Panc1 (cell line): ENCODE data around the gene TP73. TPM values are rescaled to one million over a fixed set of nuclear protein-coding genes. Genes with fewer than 3 reads are reported as not detected.

Experiments used
- ATAC-seq: fragments of 200-7000 bp; cut with Tn5 transposase; 2 replicates; pipeline ENCODE4 v1.9.1; 2020; ENCODE audit warnings: mild to moderate bottlenecking, moderate library complexity
- BruUV-seq: library from RNA; stranded (reverse); fragments of 400-500 nt; replicated peaks from 2 replicates; lab custom pipeline; 2021; lab: Mats Ljungman, UMichigan
- CTCF ChIA-PET: fragments of 300-600 bp; sonication (Branson Sonifier 250); formaldehyde crosslinking; loops from one replicate; lab custom pipeline; 2022; ENCODE audit warnings: antibody characterized with exemption; lab: Charles Lee
- POLR2A ChIA-PET: fragments of 300-600 bp; sonication (Branson Sonifier 250); formaldehyde crosslinking; loops from one replicate; lab custom pipeline; 2022; ENCODE audit warnings: antibody characterized with exemption; lab: Charles Lee
- DNase-seq: peaks from one replicate; pipeline ENCODE4 v3.0.0-alpha.2; 2010; ENCODE audit warnings: low read depth, low spot score
- H3K27ac ChIP-seq: 2 replicates; pipeline ENCODE4 v1.5.1; 2011; ENCODE audit warnings: mild to moderate bottlenecking, low read length, inconsistent platforms
- H3K27me3 ChIP-seq: fragments of 200-500 bp; sonication (Bioruptor generic); 2 replicates; pipeline ENCODE4 v1.6.0; 2014; ENCODE audit warnings: low read length, inconsistent platforms; ENCODE audit not compliant: control insufficient read depth, insufficient read depth
- H3K36me3 ChIP-seq: fragments of 200-500 bp; sonication (Bioruptor generic); 2 replicates; pipeline ENCODE4 v1.5.1; 2014; ENCODE audit warnings: inconsistent platforms, mild to moderate bottlenecking, low read length, moderate library complexity; ENCODE audit not compliant: control insufficient read depth, insufficient read depth
- H3K4me1 ChIP-seq: 2 replicates; pipeline ENCODE4 v1.5.1; 2011; ENCODE audit warnings: inconsistent platforms, mild to moderate bottlenecking, low read length, moderate library complexity; ENCODE audit not compliant: control insufficient read depth, insufficient read depth
- H3K4me3 ChIP-seq, 2 experiments: 2 replicates each; pipeline ENCODE4 v1.5.1; 2011 to 2012; ENCODE audit warnings: low read depth in 2 of 2, low read length in 2 of 2, mild to moderate bottlenecking in 2 of 2, inconsistent platforms in 1 of 2, moderate library complexity in 1 of 2
- H3K9me3 ChIP-seq: fragments of 200-500 bp; sonication (Bioruptor generic); 2 replicates; pipeline ENCODE4 v1.5.1; 2014; ENCODE audit warnings: low read depth, mild to moderate bottlenecking, inconsistent platforms, low read length, moderate library complexity; ENCODE audit not compliant: control insufficient read depth, insufficient read depth
- CTCF ChIP-seq: fragments of 450-650 bp; IDR thresholded peaks from 2 replicates; pipeline ENCODE4 v1.5.1; 2017; ENCODE audit warnings: mild to moderate bottlenecking
- POLR2AphosphoS5 ChIP-seq: IDR thresholded peaks from 2 replicates; pipeline ENCODE4 v1.6.1; 2012; ENCODE audit warnings: mild to moderate bottlenecking, low read depth, low read length, moderate library complexity
- SIN3A ChIP-seq: IDR thresholded peaks from 2 replicates; pipeline ENCODE4 v1.6.1; 2012; ENCODE audit warnings: low read depth, mild to moderate bottlenecking, low read length, moderate library complexity, borderline replicate concordance; ENCODE audit not compliant: insufficient read depth
- TCF7L2 ChIP-seq: IDR thresholded peaks from 2 replicates; pipeline ENCODE4 v1.6.1; 2011; ENCODE audit warnings: mild to moderate bottlenecking, low read depth, low read length, inconsistent platforms
- in situ Hi-C: cut with HindIII; loops from 2 replicates; pipeline ENCODE4 v1.10.0; 2016; ENCODE audit warnings: low sequenced_read_pairs, low pct_unique_long_range_greater_than_20kb
- intact Hi-C: fragments of 100-400 bp; cut with micrococcal nuclease; formaldehyde crosslinking; loops from one replicate; pipeline ENCODE4 v1.10.0; 2022; ENCODE audit not compliant: unreplicated experiment
- total RNA-seq: library from RNA; stranded (reverse); gene quantifications from one replicate; pipeline ENCODE4 v1.2.1, GENCODE V29; 2021; ENCODE audit not compliant: unreplicated experiment
- TF ChIP-seq, protein P1 (sequence below), 2 experiments: IDR thresholded peaks; 2 replicates each; pipeline ENCODE4 v1.6.1; 2011 to 2012; ENCODE audit warnings: low read depth in 2 of 2, control low read depth in 1 of 2, low read length in 1 of 2, mild to moderate bottlenecking in 1 of 2, moderate library complexity in 1 of 2; ENCODE audit not compliant: insufficient read depth in 1 of 2

TP73 gene
- total RNA-seq, 1 experiment from 2014 or later: 4.7 TPM

DNA sequence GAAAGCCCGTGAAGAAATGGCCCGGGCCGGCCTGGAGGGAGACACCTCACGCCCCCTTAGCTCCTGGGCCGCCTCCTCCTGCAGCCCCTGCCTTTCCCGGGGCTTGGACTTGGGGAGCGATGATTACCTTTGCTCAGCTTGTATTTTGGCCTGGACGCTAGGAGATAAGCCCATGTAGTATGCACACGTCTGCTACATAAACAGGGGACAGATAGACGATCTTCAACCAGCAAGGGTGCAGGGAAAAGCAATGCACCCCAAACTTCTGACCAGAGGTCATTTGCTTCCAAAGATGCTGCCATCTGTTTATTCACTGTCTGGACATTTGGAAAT, 936 bp downstream of the TP73 start:
- Histone ChIP-seq H3K4me3 (peak overlapping the region; percentile 48 to 49), H3K9me3 (no peaks in the 10 kb centered on the region), H3K27ac (no peak overlapping the region), H3K27me3 (no peaks in the 10 kb centered on the region), H3K4me1 (peaks cover 11% of the 10 kb centered on the region), H3K36me3 (no peaks in the 10 kb centered on the region; the same call in 1 of the 2 replicates)
- intact Hi-C loops: loop anchor here (10.0 kb wide), 1 partner anchor 72 kb away; no protein-coding TSS in a partner anchor
- BruUV-seq: no TSS peak
- no peak for DNase-seq
- ChIA-PET CTCF (interaction anchor here (1.4 kb wide), 1 partner anchor 43 kb away, joined by 5 read pairs; no protein-coding TSS in a partner anchor), POLR2A (no interaction called here)
- in situ Hi-C loops: no loop called here
- no peak for TF ChIP-seq CTCF
- no peak for TF ChIP-seq TCF7L2
- TF ChIP-seq POLR2AphosphoS5: no peak
- TF ChIP-seq, protein P1, sequence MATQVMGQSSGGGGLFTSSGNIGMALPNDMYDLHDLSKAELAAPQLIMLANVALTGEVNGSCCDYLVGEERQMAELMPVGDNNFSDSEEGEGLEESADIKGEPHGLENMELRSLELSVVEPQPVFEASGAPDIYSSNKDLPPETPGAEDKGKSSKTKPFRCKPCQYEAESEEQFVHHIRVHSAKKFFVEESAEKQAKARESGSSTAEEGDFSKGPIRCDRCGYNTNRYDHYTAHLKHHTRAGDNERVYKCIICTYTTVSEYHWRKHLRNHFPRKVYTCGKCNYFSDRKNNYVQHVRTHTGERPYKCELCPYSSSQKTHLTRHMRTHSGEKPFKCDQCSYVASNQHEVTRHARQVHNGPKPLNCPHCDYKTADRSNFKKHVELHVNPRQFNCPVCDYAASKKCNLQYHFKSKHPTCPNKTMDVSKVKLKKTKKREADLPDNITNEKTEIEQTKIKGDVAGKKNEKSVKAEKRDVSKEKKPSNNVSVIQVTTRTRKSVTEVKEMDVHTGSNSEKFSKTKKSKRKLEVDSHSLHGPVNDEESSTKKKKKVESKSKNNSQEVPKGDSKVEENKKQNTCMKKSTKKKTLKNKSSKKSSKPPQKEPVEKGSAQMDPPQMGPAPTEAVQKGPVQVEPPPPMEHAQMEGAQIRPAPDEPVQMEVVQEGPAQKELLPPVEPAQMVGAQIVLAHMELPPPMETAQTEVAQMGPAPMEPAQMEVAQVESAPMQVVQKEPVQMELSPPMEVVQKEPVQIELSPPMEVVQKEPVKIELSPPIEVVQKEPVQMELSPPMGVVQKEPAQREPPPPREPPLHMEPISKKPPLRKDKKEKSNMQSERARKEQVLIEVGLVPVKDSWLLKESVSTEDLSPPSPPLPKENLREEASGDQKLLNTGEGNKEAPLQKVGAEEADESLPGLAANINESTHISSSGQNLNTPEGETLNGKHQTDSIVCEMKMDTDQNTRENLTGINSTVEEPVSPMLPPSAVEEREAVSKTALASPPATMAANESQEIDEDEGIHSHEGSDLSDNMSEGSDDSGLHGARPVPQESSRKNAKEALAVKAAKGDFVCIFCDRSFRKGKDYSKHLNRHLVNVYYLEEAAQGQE (IDR thresholded peaks at IDR 0.05; ENCODE audit: insufficient read depth in 1 of 2, low read depth in 2 of 2, low read length in 1 of 2): no peak
- TF ChIP-seq SIN3A: no peak; the same call in 1 of the 2 replicates
- ATAC-seq: no peak

DNA sequence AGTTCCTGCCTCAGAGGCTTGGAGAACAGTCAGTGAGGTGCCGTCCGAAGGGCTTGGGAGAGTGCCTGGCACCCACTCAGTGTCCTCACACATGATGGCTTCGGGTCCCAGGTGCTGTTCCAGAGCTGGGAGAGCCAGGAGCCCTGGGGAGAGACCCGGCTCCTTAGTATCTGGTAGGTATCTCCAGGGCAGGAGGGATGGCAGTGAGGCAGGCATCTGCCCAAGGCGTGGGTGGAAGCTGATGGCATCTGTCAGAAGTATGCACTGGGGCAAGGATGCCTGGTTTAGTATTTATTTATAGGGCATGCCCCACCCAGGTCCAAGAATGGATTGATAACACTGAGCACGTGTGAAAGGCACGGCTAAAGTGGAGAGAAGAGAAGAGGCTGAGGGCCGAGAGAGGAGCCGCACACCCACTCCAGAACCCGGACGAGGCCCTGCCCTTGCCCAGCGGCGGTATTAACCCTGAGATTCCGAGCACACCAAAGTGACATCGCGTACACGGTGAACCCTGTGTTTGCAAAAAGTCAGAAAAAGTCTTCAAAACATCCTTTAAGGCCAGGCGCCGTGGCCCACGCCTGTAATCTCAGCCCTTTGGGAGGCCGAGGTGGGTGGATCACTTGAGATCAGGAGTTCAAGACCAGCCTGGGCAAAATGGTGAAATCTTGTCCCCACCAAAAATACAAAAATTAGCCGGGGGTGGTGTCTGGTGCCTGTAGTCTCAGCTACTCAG, 2.4 kb downstream of the TP73 start:
- no peak for DNase-seq
- no peak for ATAC-seq
- intact Hi-C loops: loop anchor here (10.0 kb wide), 1 partner anchor 70 kb away; no protein-coding TSS in a partner anchor
- H3K36me3 ChIP-seq: no peaks in the 10 kb centered on the region
- no peaks in the 10 kb centered on the region for H3K9me3 ChIP-seq
- H3K4me3 ChIP-seq: no peak overlapping the region
- H3K27ac ChIP-seq: no peak overlapping the region
- H3K27me3 ChIP-seq: no peaks in the 10 kb centered on the region
- ChIA-PET CTCF (no interaction called here), POLR2A (no interaction called here)
- in situ Hi-C loops: no loop called here
- BruUV-seq: no TSS peak
- no peak for TF ChIP-seq SIN3A
- no peak for TF ChIP-seq POLR2AphosphoS5
- TF ChIP-seq TCF7L2: no peak
- TF ChIP-seq, protein P1 (IDR thresholded peaks at IDR 0.05; ENCODE audit: insufficient read depth in 1 of 2, low read depth in 2 of 2, low read length in 1 of 2): no peak
- TF ChIP-seq CTCF: no peak
- H3K4me1 ChIP-seq: peaks cover 4% of the 10 kb centered on the region; the same call in 1 of the 2 replicates
